MCF 10A (cell line): ENCODE data around the gene SELENOK. TPM values are rescaled to one million over a fixed set of nuclear protein-coding genes. Genes with fewer than 3 reads are reported as not detected.

Source experiments
- BruUV-seq: library from RNA; stranded (reverse); fragments of 400-500 nt; replicated peaks from 2 replicates; lab custom pipeline; 2021; lab: Mats Ljungman, UMichigan
- CTCF ChIA-PET: fragments of 300-600 bp; sonication (Branson Sonifier 250); formaldehyde crosslinking; extraction: SDS; loops from one replicate; lab custom pipeline; 2021; ENCODE audit warnings: antibody characterized with exemption, inconsistent platforms; lab: Yijun Ruan, JAX
- POLR2A ChIA-PET: fragments of 300-600, 350-650 bp; sonication (Branson Sonifier 250); formaldehyde crosslinking; extraction: SDS; loops from one replicate; lab custom pipeline; 2020; ENCODE audit warnings: antibody characterized with exemption, inconsistent platforms; lab: Yijun Ruan, JAX
- DNase-seq: peaks from one replicate; pipeline ENCODE4 v3.0.0-alpha.2; 2018; ENCODE audit not compliant: unreplicated experiment
- H3K27ac Mint-ChIP-seq: one replicate; pipeline ENCODE4 v1.8.0; 2022; ENCODE audit warnings: mild to moderate bottlenecking, low read depth, mixed read lengths; ENCODE audit not compliant: unreplicated experiment
- H3K27me3 Mint-ChIP-seq: one replicate; pipeline ENCODE4 v1.8.0; 2022; ENCODE audit warnings: mixed read lengths; ENCODE audit not compliant: insufficient read depth, unreplicated experiment
- H3K36me3 Mint-ChIP-seq: one replicate; pipeline ENCODE4 v1.8.0; 2022; ENCODE audit warnings: mild to moderate bottlenecking, moderate library complexity, mixed read lengths; ENCODE audit not compliant: insufficient read depth, unreplicated experiment
- H3K4me1 Mint-ChIP-seq: one replicate; pipeline ENCODE4 v1.8.0; 2022; ENCODE audit warnings: mixed read lengths; ENCODE audit not compliant: insufficient read depth, unreplicated experiment
- H3K4me3 Mint-ChIP-seq: one replicate; pipeline ENCODE4 v1.8.0; 2022; ENCODE audit warnings: mild to moderate bottlenecking, moderate library complexity, mixed read lengths; ENCODE audit not compliant: unreplicated experiment
- H3K9me3 Mint-ChIP-seq: one replicate; pipeline ENCODE4 v1.8.0; 2022; ENCODE audit warnings: mixed read lengths; ENCODE audit not compliant: unreplicated experiment
- intact Hi-C: fragments of 100-400 bp; cut with micrococcal nuclease; formaldehyde crosslinking; loops from 2 replicates; pipeline ENCODE4 v1.14.1; 2022
- total RNA-seq: library from RNA; stranded (reverse); gene quantifications from 2 replicates; pipeline ENCODE4 v1.2.3, GENCODE V29; 2022
- TF ChIP-seq, protein P1 (sequence below): fragments of 200-600 bp; IDR thresholded peaks from one replicate; pipeline ENCODE4 v1.8.0; 2022; ENCODE audit warnings: antibody characterized with exemption, mild to moderate bottlenecking; ENCODE audit not compliant: unreplicated experiment

SELENOK gene
- total RNA-seq, 1 experiment from 2014 or later: 55.6 TPM

- H3K9me3 Mint-ChIP-seq: no peaks in the 10 kb centered on the region
- no peaks in the 10 kb centered on the region for H3K4me1 Mint-ChIP-seq
- H3K27me3 Mint-ChIP-seq: peaks cover 36% of the 10 kb centered on the region
- DNase-seq: no peak
- no peak overlapping the region for H3K4me3 Mint-ChIP-seq
- CTCF ChIA-PET: interaction anchor here (0.6 to 0.8 kb wide), 3 partner anchors 39 to 445 kb away, joined by 3 read pairs; no protein-coding TSS in a partner anchor
- no TSS peak for BruUV-seq
- H3K27ac Mint-ChIP-seq: no peak overlapping the region
- TF ChIP-seq, protein P1, sequence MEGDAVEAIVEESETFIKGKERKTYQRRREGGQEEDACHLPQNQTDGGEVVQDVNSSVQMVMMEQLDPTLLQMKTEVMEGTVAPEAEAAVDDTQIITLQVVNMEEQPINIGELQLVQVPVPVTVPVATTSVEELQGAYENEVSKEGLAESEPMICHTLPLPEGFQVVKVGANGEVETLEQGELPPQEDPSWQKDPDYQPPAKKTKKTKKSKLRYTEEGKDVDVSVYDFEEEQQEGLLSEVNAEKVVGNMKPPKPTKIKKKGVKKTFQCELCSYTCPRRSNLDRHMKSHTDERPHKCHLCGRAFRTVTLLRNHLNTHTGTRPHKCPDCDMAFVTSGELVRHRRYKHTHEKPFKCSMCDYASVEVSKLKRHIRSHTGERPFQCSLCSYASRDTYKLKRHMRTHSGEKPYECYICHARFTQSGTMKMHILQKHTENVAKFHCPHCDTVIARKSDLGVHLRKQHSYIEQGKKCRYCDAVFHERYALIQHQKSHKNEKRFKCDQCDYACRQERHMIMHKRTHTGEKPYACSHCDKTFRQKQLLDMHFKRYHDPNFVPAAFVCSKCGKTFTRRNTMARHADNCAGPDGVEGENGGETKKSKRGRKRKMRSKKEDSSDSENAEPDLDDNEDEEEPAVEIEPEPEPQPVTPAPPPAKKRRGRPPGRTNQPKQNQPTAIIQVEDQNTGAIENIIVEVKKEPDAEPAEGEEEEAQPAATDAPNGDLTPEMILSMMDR: no peak
- H3K36me3 Mint-ChIP-seq: no peaks in the 10 kb centered on the region
- intact Hi-C loops: no loop called here
- POLR2A ChIA-PET: interaction anchor here (1.0 to 1.2 kb wide), 2 partner anchors 8 to 14 kb away, joined by 3 to 4 read pairs; partner anchors contain the start of gene SELENOK
These were observed 8.1 kb upstream of the SELENOK start for GRCh38 chr3:53899750-53900149.

GRCh38 chr3:53892286-53892637 lies 603 bp upstream of the SELENOK start:
- peaks cover 17% of the 10 kb centered on the region for H3K4me1 Mint-ChIP-seq
- no peak for DNase-seq
- peaks cover 15% of the 10 kb centered on the region for H3K27me3 Mint-ChIP-seq
- peaks cover 15% of the 10 kb centered on the region for H3K36me3 Mint-ChIP-seq
- ChIA-PET POLR2A (interaction anchor here (0.6 to 4.2 kb wide), 12 partner anchors 8 to 1444 kb away, joined by 3 to 40 read pairs (median 4); partner anchors contain the start of genes ACTR8 and DCP1A), CTCF (interaction anchor here (1.0 to 1.2 kb wide), 2 partner anchors 9 to 545 kb away, joined by 3 to 4 read pairs; partner anchors contain the start of gene DCP1A)
- intact Hi-C loops: no loop called here
- peaks cover 5% of the 10 kb centered on the region for H3K9me3 Mint-ChIP-seq
- BruUV-seq: TSS peak; percentile 96
- TF ChIP-seq, protein P1: no peak
- peak overlapping the region; percentile 91 for H3K4me3 Mint-ChIP-seq
- peak overlapping the region; percentile 98 for H3K27ac Mint-ChIP-seq

GRCh38 chr3:53890726-53891475 lies 758 bp downstream of the SELENOK start:
- peak overlapping the region; percentile 98 for H3K27ac Mint-ChIP-seq
- TF ChIP-seq, protein P1: no peak
- intact Hi-C loops: no loop called here
- H3K36me3 Mint-ChIP-seq: peaks cover 29% of the 10 kb centered on the region
- POLR2A ChIA-PET: interaction anchor here (0.8 to 4.2 kb wide), 12 partner anchors 9 to 544 kb away, joined by 3 to 40 read pairs (median 4); partner anchors contain the start of genes ACTR8 and DCP1A
- H3K27me3 Mint-ChIP-seq: peaks cover 2% of the 10 kb centered on the region
- CTCF ChIA-PET: interaction anchor here (0.6 to 1.2 kb wide), 6 partner anchors 8 to 69 kb away, joined by 3 to 7 read pairs (median 4); no protein-coding TSS in a partner anchor
- peaks cover 17% of the 10 kb centered on the region for H3K4me1 Mint-ChIP-seq
- BruUV-seq: TSS peak; percentile 63
- H3K9me3 Mint-ChIP-seq: peaks cover 5% of the 10 kb centered on the region
- DNase-seq: peak; percentile 10
- H3K4me3 Mint-ChIP-seq: peak overlapping the region; percentile 91

DNA sequence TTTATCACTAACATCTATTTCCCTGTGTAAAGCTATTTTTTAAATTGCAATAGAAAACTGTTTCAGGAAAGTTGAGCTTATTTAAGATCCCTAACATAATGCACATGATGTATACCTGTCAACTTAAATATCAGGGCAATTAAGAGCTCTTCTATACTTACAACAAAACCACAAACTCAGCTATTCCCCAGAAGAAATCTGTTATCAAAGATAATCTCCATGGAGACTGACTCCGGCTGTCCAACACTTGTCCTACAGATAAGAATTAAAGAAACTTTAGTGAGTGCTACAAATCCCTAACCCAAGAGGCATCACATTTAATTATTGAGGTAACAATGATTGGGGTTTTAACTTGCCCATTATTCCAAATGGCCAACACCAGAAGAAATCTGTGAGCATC lies 3.4 kb downstream of the SELENOK start:
- POLR2A ChIA-PET: interaction anchor here (0.7 kb wide), 1 partner anchor 676 kb away, joined by 3 read pairs; no protein-coding TSS in a partner anchor
- Mint-ChIP-seq H3K36me3 (peaks cover 36% of the 10 kb centered on the region), H3K9me3 (peaks cover 3% of the 10 kb centered on the region), H3K27me3 (no peaks in the 10 kb centered on the region), H3K4me1 (peaks cover 18% of the 10 kb centered on the region), H3K4me3 (no peak overlapping the region), H3K27ac (no peak overlapping the region)
- DNase-seq: no peak
- BruUV-seq: no TSS peak
- CTCF ChIA-PET: interaction anchor here (0.8 to 1.2 kb wide), 2 partner anchors 145 to 178 kb away, joined by 3 read pairs; no protein-coding TSS in a partner anchor
- intact Hi-C loops: no loop called here
- TF ChIP-seq, protein P1: no peak
